NCI-H2107 (cell line): Measurements from ENCODE around the gene MAGEC3.
"Not testable (repeated sequence)": the region's sequence is repeated elsewhere in the genome, so short reads cannot be mapped to it uniquely, and the experiment has no call there.

Source experiments
- DNase-seq: peaks from one replicate; lab custom pipeline; 2025; lab: John Stamatoyannopoulos, UW

MAGEC3 gene, protein sequence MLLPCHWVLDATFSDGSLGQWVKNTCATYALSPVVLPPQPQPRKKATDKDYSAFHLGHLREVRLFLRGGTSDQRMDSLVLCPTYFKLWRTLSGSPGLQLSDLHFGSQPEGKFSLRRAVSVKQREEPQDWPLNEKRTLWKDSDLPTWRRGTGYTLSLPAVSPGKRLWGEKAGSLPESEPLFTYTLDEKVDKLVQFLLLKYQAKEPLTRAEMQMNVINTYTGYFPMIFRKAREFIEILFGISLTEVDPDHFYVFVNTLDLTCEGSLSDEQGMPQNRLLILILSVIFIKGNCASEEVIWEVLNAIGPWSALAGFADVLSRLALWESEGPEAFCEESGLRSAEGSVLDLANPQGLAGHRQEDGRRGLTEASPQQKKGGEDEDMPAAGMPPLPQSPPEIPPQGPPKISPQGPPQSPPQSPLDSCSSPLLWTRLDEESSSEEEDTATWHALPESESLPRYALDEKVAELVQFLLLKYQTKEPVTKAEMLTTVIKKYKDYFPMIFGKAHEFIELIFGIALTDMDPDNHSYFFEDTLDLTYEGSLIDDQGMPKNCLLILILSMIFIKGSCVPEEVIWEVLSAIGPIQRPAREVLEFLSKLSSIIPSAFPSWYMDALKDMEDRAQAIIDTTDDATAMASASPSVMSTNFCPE

DNA sequence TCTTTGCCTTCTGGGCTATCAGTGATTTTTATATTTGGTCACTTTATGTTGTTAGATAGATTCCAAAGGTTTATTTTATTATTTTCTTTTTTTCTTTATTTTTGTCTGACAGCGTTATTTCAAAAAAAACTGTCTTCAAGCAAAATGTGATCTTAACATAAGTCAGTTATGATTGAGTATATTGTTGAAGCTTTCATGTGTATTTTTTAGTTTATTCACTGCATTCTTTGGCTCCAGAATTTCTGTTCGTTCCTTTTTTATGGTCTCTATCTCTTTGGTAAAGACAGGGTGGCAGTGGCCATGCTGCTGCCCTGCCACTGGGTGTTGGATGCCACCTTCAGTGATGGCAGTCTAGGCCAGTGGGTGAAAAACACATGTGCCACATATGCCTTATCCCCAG lies at the start of gene MAGEC3:
TSS of gene MAGEC3 (plus strand) at position 301 of the 400 bp plus-strand sequence. CDS start at position 301, 0 bp downstream.
- DNase-seq: no peak

DNA sequence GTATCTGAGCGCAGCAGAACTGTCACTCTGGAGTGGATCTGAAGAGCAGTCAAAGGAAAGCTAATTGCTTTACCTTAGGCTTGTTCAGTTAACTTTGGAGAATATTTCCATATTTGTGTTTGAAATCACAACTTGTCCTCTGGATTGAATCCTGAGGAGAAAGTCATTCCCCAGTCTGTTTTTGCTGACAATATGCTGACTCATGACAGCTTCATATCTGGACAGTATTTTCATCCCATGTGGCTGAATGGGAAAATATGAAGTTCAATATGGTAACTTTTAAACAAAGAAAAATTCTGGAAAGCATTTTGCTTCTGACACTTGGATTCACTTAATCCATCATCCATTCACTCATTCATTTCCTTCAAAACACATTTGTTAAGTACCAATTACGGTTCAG lies 46.3 kb upstream of the MAGEC3 start:
- DNase-seq: no peak

DNA sequence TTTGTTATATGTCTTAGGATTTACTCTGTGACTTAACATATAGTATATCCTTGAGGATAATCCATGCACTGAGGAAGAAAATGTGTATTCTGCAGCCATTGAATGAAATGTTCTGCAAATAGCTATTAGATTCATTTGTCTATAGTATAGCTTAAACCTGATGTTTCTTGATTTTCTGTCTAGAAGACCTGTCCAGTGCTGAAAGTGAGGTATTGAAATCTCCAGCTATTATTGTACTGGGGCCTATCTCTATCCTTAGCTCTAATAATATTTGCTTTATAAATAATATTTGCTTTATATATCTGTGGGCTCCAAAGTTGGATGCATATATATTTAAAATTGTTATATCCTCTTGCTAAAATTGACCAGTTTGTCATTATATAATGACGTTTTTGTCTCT lies 26.7 kb upstream of the MAGEC3 start:
- DNase-seq: no peak

DNA sequence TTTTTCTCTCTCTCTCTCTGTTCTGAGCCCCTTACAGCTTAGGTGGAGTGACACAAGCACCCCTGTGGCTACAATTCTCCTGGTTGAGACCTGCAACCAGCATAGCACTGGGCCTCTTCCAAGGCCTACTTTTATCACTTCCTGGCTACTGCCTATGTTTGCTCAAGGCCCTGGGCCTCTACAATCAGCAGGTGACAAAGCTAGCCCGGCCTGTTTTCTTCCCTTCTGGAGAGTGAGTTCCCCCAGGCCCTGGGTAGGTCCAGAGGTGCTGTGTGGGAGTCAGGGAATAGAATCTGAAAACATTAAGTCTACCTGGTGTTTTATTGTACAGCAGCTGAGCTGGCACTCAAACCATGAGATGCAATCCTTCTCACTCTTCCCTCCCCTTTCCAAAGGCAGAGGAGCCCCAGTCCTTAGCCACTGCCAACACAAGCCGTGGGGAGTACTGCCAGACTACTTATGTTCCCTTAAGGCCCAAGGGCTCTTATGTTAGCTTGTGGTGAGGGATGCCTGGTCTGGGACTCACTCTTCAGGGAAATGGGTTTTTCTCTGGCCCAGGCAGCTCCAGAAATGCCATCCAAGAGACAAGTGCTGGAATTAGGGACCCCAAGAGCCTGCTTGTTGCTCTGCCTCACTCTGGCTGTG lies 23.8 kb upstream of the MAGEC3 start:
- DNase-seq: no peak

DNA sequence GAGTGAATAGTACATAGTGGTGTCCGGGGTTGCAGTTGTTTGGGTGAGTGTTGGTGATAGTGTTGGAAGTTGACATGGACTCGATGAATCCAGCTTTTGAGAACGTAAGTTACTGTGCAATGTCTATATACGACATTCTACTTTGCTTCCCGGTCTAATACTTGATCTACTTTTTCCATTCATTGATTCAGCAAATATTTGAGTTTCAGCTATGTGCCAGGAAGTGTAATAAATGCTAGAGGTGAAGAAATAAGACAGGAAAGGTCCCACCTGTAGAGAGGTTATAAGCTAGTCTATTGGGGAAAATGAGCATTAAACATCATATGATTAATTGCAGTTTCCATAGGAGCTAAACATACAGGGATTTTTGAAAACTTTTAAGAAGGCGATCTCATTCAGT lies 22.2 kb upstream of the MAGEC3 start:
- no peak for DNase-seq

DNA sequence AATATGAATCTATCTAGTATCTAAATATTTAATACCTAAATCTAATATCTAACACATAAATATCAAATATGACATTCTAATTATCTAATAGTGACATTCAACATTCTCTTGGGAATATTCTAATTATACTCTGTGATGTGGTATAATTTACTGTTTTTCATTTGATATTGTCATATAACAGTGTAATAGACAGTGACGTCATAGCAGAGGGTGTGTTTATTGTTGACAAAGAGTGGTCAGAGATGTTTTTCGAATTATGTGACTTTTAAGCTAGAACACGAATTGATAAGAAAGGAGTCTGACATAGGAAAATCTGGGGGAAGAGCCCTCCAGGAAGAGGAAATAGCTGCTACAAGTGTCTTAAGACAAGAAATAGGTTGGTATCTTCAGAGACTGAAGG lies 5.9 kb upstream of the MAGEC3 start:
- DNase-seq: no peak

DNA sequence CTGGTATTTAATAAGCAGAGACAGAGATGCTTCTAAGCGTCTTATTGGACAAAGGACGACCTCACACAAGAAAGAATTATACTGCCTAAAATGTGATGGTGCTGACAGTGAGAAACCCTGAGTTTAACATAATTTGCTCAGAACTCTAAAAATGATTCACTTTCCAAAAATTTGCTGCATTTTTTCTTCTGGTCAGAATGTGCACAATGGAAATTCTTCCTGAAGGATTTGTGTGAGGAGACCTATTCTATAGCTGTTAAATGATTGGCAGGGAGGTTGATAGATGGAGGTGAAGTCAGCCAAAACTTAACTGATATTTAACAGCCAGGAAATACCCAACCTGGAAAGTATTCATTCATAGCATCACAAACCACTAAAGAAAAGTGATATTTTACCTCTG lies 1.7 kb downstream of the MAGEC3 start:
- DNase-seq: no peak

DNA sequence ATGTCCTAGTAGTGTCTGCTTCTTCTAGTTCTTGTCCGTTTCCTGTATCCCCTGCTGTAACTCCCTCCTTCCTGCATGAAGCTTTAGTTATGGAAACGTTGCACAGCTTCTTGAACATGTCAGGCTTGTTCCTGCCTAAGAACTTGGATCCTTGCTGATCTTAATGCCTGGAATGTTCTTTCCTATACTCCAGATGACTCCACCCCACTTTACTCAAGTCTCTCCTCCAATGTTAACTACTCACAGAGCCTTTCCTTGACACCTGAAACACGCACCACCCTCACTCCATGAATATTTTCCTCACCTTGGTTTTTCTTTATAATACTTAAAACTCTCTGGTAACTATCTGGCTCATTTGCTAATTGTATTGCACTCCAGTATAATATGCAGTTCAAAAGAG lies 19.4 kb downstream of the MAGEC3 start:
- DNase-seq: no peak

DNA sequence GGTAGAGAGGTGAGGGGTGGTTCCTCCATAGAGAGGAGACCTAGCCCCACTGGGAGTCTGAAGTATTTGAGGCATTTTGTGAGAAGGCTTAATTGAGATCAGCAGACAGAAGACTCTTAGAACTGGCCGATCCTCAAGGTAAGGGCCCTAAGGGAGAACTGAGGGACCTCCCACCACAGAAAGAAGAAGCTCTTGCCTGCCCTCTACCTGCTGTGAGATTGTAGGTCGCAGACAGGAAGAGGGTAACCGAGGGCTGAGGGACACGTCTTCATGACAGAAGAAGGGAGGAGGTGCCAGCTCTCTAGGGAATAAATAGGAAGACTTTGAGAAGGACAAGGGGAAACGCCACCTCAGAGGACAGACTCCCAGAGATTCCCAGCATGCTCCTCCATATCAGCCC lies 41.5 kb downstream of the MAGEC3 start:
- no peak for DNase-seq

DNA sequence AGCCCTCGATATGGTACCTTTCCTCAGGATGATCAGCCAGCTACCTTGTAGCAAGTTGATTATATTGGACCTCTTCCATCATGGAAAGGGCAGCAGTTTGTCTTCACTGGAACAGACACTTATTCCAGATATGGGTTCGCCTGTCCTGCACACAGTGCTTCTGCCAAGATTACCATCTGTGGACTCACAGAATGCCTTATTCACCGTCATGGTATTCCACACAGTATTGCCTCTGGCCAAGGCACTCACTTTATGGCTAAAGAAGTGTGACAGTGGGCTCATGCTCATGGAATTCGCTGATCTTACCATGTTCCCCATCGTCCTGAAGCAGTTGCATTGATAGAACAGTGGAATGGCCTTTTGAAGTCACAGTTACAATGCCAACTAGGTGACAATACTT lies 50.7 kb downstream of the MAGEC3 start:
- not testable (repeated sequence) for DNase-seq

DNA sequence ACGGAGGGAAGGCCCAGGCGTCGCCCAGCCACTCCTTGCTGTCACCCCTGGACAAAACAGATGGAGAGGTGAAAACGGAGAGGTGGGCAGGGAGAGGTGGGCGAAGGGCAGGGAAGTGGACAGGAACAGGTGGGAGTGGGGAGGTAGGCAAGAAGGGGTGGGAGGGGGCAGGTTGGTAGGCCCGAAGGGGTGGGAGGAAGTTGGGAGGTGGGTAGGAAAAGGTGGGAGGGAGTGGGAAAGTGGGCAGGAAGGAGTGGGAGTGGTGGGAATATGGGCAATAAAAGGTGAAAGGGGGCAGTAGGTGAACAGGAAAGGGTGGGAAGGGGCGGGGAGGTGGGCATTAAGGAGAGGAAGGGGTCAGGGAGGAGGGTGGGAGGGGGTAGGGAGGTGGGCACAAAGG lies 56.6 kb downstream of the MAGEC3 start:
- DNase-seq: no peak

DNA sequence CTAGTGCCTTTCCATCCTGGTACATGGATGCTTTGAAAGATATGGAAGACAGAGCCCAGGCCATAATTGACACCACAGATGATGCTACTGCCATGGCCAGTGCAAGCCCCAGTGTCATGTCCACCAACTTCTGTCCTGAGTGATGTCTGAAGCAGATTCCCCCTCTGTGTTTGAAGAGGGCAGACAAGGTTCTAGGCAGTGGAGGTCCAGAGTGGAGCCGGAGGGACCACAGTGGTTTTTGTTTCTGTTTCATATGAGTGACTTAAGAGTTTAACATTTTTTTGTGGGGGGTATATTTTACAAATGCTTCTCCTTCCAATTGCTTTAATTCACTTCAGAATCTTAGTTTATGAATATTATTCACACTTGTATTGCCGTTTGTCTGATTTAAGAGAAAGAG lies 59.6 kb downstream of the MAGEC3 start:
- no peak for DNase-seq

DNA sequence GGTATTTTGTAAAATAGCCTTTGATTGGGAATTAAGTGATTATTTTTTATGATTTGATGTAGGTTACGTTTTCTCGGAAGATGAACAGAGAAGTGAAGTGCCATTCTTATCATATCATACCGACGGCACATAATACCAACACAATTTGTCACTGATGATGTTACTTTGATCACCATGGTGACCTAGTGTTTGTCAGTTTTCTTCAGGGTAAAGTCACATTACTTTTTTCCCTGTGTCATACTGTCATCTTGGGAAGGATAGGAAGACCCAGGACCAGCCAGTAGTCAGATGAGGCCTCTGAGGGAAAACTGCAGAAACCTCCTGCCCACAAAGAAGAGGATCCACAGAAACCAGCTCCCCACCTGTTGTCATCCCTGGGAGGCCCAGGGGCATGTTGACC lies 64.2 kb downstream of the MAGEC3 start:
- DNase-seq: no peak

DNA sequence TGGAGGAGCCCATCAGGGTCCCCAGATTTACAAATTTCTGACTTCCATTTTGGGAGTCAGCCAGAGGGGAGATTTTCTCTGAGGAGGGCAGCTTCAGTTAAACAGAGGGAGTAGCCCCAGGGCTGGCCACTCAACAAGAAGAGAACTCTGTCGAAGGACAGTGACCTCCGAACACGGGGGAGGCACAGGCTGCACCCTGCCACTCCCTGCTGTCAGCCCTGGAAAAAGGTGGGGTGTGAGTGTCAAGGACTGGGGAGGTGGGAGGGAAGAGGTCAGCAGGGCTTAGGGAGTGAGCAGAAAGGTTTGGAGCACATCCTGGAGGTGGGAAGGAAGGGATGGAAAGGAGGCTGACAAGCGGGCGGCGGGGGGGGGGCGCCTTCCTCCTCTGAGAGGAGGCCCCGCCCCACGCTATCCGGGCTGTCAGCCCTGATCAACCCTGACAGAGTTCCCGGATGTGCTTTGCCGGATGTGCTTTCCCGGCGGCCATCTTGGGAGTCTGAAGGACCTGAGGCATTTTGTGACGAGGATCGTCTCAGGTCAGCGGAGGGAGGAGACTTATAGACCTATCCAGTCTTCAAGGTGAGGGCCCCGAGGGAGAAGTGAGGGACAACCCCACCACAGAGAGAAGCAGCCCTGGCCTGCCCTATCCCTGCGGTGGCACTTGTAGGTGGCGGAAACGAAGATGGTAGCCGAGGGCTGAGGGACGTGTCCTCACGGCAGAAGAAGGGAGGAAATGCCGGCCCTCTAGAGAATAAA lies 65.5 kb downstream of the MAGEC3 start, which contains the start of gene MAGEC1:
TSS of gene MAGEC1 (plus strand) at position 495 of the 756 bp plus-strand sequence. CDS start 1,179 bp downstream, outside the sequence.
- no peak for DNase-seq

DNA sequence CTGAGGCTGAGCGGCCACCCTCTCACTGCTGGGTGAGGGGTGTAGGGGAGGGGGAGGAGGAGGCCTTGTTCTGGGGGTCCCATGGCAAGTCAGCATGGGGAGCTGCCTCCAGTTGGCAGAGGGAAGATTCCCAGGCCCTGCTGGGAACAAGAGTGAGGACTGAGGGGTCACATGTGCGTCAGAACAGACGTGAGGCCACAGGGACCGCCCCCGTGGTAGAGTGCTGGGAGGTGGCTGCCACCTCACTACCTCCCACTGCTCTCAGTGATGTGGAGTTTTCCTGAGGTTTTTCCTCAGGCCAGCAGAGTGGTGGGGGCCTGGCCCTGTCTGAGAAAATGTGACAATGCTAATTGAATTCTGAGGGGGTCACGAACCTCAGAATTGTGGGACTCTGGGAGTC lies 66.1 kb downstream of the MAGEC3 start:
- no peak for DNase-seq

DNA sequence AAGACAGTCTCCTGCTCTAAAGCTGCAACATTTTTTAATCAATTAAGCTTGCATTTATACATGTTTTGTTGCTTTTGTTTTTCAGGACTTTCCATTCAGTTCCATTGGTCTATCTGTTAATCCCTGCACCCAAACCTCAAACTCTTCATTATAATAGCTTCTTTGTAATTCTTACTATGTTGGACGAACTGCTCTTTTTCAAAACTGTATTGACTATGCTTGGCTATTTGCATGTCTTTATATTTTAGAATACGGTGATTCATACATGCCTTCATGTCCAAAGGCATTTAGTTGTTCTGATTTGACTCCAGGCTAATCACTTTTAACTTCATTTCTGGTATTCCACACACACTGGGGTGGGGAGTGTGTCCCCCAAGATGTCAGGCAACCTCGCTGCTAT lies 79.7 kb downstream of the MAGEC3 start:
- DNase-seq: no peak

DNA sequence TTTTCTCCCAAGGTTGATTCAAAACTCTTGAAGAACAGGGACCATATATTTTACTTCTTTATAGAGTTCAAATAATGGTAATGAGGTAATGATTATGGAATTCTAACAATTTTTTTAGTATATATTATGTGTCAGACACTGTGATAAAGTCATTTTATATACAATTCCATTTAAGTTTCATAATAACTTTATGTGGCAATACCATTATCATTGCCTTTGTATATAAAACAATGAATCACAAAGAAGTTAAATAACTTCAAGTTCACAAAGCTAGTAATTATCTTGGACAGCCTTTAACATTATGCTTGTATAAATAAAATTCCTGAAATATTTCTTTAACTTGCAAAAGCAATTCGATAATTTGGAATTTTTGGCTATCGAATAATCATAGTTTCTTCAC lies 86.2 kb downstream of the MAGEC3 start:
- no peak for DNase-seq

DNA sequence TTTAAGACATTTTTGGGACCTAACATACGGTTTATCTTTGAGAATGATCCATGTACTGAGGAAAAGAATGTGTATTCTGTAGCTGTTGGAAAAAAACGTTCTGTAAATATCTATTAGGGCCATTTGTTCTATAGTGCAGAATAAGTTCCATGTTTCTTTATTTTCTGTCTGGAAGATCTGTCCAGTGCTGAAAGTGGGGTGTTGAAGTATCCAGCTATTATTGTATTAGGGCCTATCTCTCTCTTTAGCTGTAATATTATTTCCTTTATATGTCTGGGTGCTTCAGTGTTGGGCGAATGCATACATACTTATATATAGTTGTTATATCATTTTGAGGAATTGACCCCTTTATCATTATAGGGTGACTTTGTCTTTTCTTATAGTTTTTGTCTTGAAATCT lies 90.3 kb downstream of the MAGEC3 start:
- no peak for DNase-seq

DNA sequence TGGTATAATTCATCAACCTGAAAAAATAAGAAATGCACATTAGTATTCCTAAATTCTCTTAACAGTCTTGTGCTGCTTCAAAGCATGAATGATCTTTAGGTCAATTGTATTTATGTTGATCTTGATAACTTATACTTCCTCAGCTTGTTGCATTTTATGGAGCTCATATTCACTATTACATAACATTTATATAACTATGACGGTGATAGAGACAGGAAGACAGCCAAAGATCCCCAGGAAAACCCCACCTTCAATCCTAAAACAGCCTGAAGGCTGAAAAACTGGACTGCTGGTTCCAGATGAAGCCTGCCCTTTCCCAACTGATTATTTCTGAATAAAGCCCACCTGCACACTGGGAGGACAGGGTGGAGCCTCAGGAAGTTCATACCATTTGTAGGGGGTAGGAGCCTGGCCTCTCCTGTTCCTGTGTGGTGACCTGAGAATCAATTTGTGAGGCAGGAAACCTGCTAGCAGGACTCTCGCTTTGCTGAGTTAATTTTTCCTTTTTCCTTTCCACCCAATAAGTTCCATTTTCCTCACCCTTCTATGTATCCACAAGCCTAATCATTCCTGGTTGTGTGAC lies 96.0 kb downstream of the MAGEC3 start:
- no peak for DNase-seq

DNA sequence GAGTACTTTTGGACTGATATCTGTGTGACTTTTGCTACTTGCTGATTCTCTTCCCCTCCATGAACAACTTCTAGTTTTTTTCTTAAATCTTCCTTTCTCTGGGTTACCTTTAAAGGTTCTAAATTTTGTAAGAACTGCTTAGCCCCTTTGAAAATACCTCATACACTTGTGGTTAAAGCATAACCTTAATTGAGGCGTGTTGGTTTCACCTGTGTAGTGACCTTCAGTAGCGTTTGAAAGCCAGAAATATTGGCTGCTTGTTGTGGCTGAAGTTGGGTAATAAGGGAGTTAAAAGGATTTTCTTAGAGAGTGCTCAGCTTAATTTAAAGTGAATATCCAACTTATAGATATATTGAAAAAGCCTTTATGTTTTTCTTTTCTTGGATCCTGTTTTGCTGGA lies 97.5 kb downstream of the MAGEC3 start:
- no peak for DNase-seq

DNA sequence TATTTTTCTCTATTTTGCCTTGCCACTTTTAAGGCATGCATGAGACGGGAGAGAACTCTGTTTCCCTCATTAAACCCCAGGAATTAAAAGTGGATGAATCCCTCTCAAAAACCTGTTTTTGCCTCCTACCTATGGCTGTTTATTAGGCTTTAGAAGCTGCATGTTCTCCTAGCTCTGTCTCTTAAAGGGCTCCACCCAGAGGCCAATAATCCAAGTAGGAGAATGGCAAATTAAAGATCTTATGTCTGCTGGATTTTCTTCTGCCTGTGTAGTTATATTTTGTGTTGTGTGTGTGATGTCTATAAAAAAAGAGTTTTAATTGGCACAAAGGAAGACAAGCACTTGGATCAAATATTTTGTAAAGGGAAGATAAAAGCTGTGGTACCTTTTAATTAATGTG lies 98.0 kb downstream of the MAGEC3 start:
- DNase-seq: no peak

DNA sequence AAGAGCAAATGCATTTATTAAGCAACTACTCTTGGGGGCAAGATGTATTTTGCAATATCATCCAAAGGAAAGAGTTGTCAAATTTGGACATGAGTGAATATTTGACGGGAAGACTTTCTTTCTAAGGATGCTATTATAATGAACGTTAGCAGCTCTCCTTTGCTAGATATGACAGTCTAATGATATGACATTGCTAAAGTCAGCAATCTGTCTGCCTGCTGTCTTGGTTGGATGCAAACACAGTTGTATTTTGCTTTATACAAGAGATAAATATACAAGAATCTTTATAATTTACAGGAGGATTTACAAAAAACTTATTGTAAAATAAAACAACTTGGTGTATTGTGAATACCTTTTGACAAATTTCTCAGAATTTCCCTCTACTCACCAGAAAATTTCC lies 103.1 kb downstream of the MAGEC3 start:
- DNase-seq: no peak
